Left renal pelvis (tissue), 4 donors: Measurements from ENCODE around the gene NAV3. TPM values are rescaled to one million over a fixed set of nuclear protein-coding genes. Genes with fewer than 3 reads are reported as not detected.

Source experiments
- DNase-seq, 4 donors: peaks; one replicate each; pipeline ENCODE4 v3.0.0-alpha.2; 2013; ENCODE audit warnings: low read depth in 4 of 4, low spot score in 3 of 4
- polyA plus RNA-seq, 4 donors: library from polyadenylated mRNA; unstranded; fragments of 120-200 nt; gene quantifications; one replicate each; pipeline ENCODE4 v1.2.1, GENCODE V29; 2013; ENCODE audit not compliant: insufficient read length in 4 of 4

NAV3 gene
- polyA plus RNA-seq = 10 to 100 TPM in 3 of 4 donors, 1 to 10 TPM in 1; 7.5 to 23.4 (median 11.5) TPM

GRCh38 chr12:77830583-77831351, at the start of gene NAV3:
NAV3 (plus strand) TSS chr12:77830894; CDS start chr12:77831462, 568 bp downstream.
- DNase-seq = peak in 3 of 4 donors; percentile 48 to 68 (median 55)

- DNase-seq = no peak
These were observed 48.7 kb upstream of the NAV3 start for GRCh38 chr12:77782034-77782433.

- no peak for DNase-seq
These were observed 47.9 kb upstream of the NAV3 start for GRCh38 chr12:77782766-77783165.

- no peak for DNase-seq
These were observed 45.5 kb upstream of the NAV3 start for GRCh38 chr12:77785211-77785610.

GRCh38 chr12:77786675-77787074, 44.0 kb upstream of the NAV3 start:
- no peak for DNase-seq

- DNase-seq = no peak
These were observed 42.2 kb upstream of the NAV3 start for GRCh38 chr12:77788231-77789168.

GRCh38 chr12:77795699-77796098, 35.0 kb upstream of the NAV3 start:
- no peak for DNase-seq

- DNase-seq = no peak
These were observed 33.9 kb upstream of the NAV3 start for GRCh38 chr12:77796775-77797174.

- DNase-seq = no peak
These were observed 30.2 kb upstream of the NAV3 start for GRCh38 chr12:77800501-77800900.

- DNase-seq = no peak
These were observed 22.2 kb upstream of the NAV3 start for GRCh38 chr12:77808534-77808933.

- no peak for DNase-seq
These were observed 17.1 kb upstream of the NAV3 start for GRCh38 chr12:77813558-77813957.

- DNase-seq = no peak
These were observed 16.3 kb upstream of the NAV3 start for GRCh38 chr12:77814386-77814785.

- no peak for DNase-seq
These were observed 14.5 kb upstream of the NAV3 start for GRCh38 chr12:77816196-77816595.

- no peak for DNase-seq
These were observed 13.4 kb upstream of the NAV3 start for GRCh38 chr12:77817276-77817675.

GRCh38 chr12:77818351-77818750, 12.3 kb upstream of the NAV3 start:
- no peak for DNase-seq

- DNase-seq = no peak
These were observed 8.9 kb upstream of the NAV3 start for GRCh38 chr12:77821699-77822203.

GRCh38 chr12:77833329-77833728, 2.6 kb downstream of the NAV3 start:
- DNase-seq = no peak

- no peak for DNase-seq
These were observed 3.9 kb downstream of the NAV3 start for GRCh38 chr12:77834618-77835017.

- DNase-seq = no peak
These were observed 5.3 kb downstream of the NAV3 start for GRCh38 chr12:77835969-77836368.

- no peak for DNase-seq
These were observed 7.2 kb downstream of the NAV3 start for GRCh38 chr12:77837876-77838291.

GRCh38 chr12:77841521-77841920, 10.8 kb downstream of the NAV3 start:
- no peak for DNase-seq
